Right atrium auricular region (tissue), 2 donors: ENCODE measurements around the gene CNNM4. TPM values are rescaled to one million over a fixed set of nuclear protein-coding genes. Genes with fewer than 3 reads are reported as not detected.

Source experiments
- DNase-seq: peaks from one replicate; pipeline ENCODE4 v3.0.0-alpha.2; 2019; ENCODE audit warnings: low spot score
- H3K27ac ChIP-seq, 2 donors: fragments of 200-600 bp; sonication (generic); 1 replicate in 1 of 2; 2 replicates in 1 of 2; pipeline ENCODE4 v1.5.1; 2016 to 2019
- H3K27me3 ChIP-seq, 2 donors: fragments of 200-600 bp; sonication (generic); one replicate each; pipeline versions ENCODE4 v1.5.1 to v1.6.0; 2017 to 2019
- H3K36me3 ChIP-seq: fragments of 200-600 bp; sonication (generic); one replicate; pipeline ENCODE4 v1.5.1; 2016
- H3K4me1 ChIP-seq, 2 donors: fragments of 200-600 bp; sonication (generic); one replicate each; pipeline versions ENCODE4 v1.5.1 to v1.6.0; 2017 to 2019
- H3K4me3 ChIP-seq, 2 donors: fragments of 200-600 bp; sonication (generic); 1 replicate in 1 of 2; 2 replicates in 1 of 2; pipeline ENCODE4 v1.5.1; 2017 to 2019; ENCODE audit warnings: mild to moderate bottlenecking in 1 of 2, moderate library complexity in 1 of 2
- H3K9me3 ChIP-seq, 2 donors: fragments of 200-600 bp; sonication (generic); one replicate each; pipeline ENCODE4 v1.5.1; 2019
- CTCF ChIP-seq, 2 donors: fragments of 200-600 bp; sonication (generic); IDR thresholded peaks; one replicate each; pipeline ENCODE4 v1.5.1; 2019; ENCODE audit warnings: antibody characterized with exemption in 2 of 2
- total RNA-seq, 2 donors: library from RNA; depleted of rRNA; stranded (reverse); fragments of >200 nt; gene quantifications; one replicate each; pipeline ENCODE4 v1.1.0, GENCODE V29; 2016

The CNNM4 gene
- total RNA-seq, 2 donors from 2014 or later = 22.1 to 22.2 TPM

- no peaks in the 10 kb centered on the region for H3K9me3 ChIP-seq
Measured at GRCh38 chr2:96842600-96842999, 81.9 kb downstream of the CNNM4 start.

GRCh38 chr2:96843538-96844268 is 83.0 kb downstream of the CNNM4 start, which contains the start of gene ANKRD23:
Gene ANKRD23 (minus strand): TSS chr2:96844021. CDS start chr2:96843992, 29 bp downstream.
- Histone ChIP-seq H3K27me3 (no peaks in the 10 kb centered on the region), H3K27ac (peak within 1 kb of the TSS; percentile 85 to 92), H3K36me3 (peaks cover 24% of the 10 kb centered on the region), H3K9me3 (no peaks in the 10 kb centered on the region), H3K4me1 (peaks cover 0 to 45% of the 10 kb centered on the region in 2 donors), H3K4me3 (peak within 1 kb of the TSS in 1 of 2 donors; percentile 7)
- DNase-seq = no peak
- TF ChIP-seq CTCF (IDR thresholded peaks at IDR 0.05) = no peak

More at GRCh38 chr2:96842600-96842999, 81.9 kb downstream of the CNNM4 start:
- DNase-seq = peak; percentile 75
- TF ChIP-seq CTCF (IDR thresholded peaks at IDR 0.05) = no peak
- H3K36me3 ChIP-seq = peaks cover 24% of the 10 kb centered on the region
- H3K27ac ChIP-seq = peak overlapping the region; percentile 85 to 92
- no peaks in the 10 kb centered on the region for H3K27me3 ChIP-seq
- peak overlapping the region in 1 of 2 donors; percentile 25 for H3K4me3 ChIP-seq
- peaks cover 0 to 45% of the 10 kb centered on the region in 2 donors for H3K4me1 ChIP-seq

- Histone ChIP-seq H3K27me3 (no peaks in the 10 kb centered on the region), H3K4me3 (no peak overlapping the region), H3K9me3 (no peaks in the 10 kb centered on the region), H3K4me1 (peaks cover 0 to 39% of the 10 kb centered on the region in 2 donors), H3K36me3 (peaks cover 18% of the 10 kb centered on the region), H3K27ac (peak overlapping the region; percentile 85 to 92)
- DNase-seq = no peak
- no peak for TF ChIP-seq CTCF (IDR thresholded peaks at IDR 0.05)
Measured at GRCh38 chr2:96844405-96844808, 83.7 kb downstream of the CNNM4 start.

GRCh38 chr2:96846825-96847224 is 86.1 kb downstream of the CNNM4 start:
- H3K9me3 ChIP-seq = no peaks in the 10 kb centered on the region
- peaks cover 21% of the 10 kb centered on the region for H3K36me3 ChIP-seq
- H3K27me3 ChIP-seq = no peaks in the 10 kb centered on the region
- no peak overlapping the region for H3K4me3 ChIP-seq
- no peak for TF ChIP-seq CTCF (IDR thresholded peaks at IDR 0.05)
- no peak for DNase-seq
- H3K27ac ChIP-seq = no peak overlapping the region
- peaks cover 0 to 28% of the 10 kb centered on the region in 2 donors for H3K4me1 ChIP-seq

GRCh38 chr2:96847586-96847985 is 86.9 kb downstream of the CNNM4 start:
- Histone ChIP-seq H3K4me1 (peaks cover 0 to 22% of the 10 kb centered on the region in 2 donors), H3K4me3 (no peak overlapping the region), H3K36me3 (peaks cover 23% of the 10 kb centered on the region), H3K27ac (no peak overlapping the region), H3K9me3 (no peaks in the 10 kb centered on the region), H3K27me3 (no peaks in the 10 kb centered on the region)
- TF ChIP-seq CTCF (IDR thresholded peaks at IDR 0.05) = no peak
- no peak for DNase-seq
